A549 (cell line): ENCODE data around the gene DNM3. TPM values are rescaled to one million over a fixed set of nuclear protein-coding genes. Genes with fewer than 3 reads are reported as not detected.

Experiments
- ATAC-seq, 2 experiments: fragments of 200-7000 bp in 1 of 2; fragments of >200 bp in 1 of 2; cut with Nextera tagmentation in 1 of 2; cut with Tn5 transposase in 1 of 2; 3 replicates each; pipeline versions ENCODE4 v1.8.0 to v1.9.1; 2018 to 2020; ENCODE audit warnings: mild to moderate bottlenecking in 1 of 2, moderate library complexity in 1 of 2
- CTCF ChIA-PET: fragments of 300-600 bp; sonication (Branson Sonifier 250); formaldehyde crosslinking; extraction: SDS; loops from one replicate; lab custom pipeline; 2021; ENCODE audit warnings: antibody characterized with exemption, inconsistent platforms; lab: Yijun Ruan, JAX
- POLR2A ChIA-PET: fragments of 350-600 bp; formaldehyde crosslinking; extraction: SDS; loops from one replicate; lab custom pipeline; 2021; ENCODE audit warnings: antibody characterized with exemption, inconsistent platforms; lab: Yijun Ruan, JAX
- DNase-seq, 2 experiments: peaks; one replicate each; pipeline versions ENCODE4 v3.0.0 to v3.0.0-alpha.2; 2011 to 2016; ENCODE audit warnings: low read depth in 1 of 2, low spot score in 1 of 2
- FAIRE-seq: peaks from 2 replicates; lab custom pipeline; 2011; peaks lifted over from hg19 to GRCh38; lab: Jason Lieb, UNC
- H3K27ac ChIP-seq, 2 experiments: fragments of >200 bp; sonication (Bioruptor Twin); formaldehyde crosslinking; 3 replicates each; pipeline ENCODE4 v1.5.1; 2016 to 2017
- H3K4me1 ChIP-seq: fragments of >200 bp; sonication (Bioruptor Twin); formaldehyde crosslinking; 3 replicates; pipeline ENCODE4 v1.6.1; 2016
- H3K4me2 ChIP-seq: fragments of >200 bp; sonication (Bioruptor Twin); formaldehyde crosslinking; 3 replicates; pipeline ENCODE4 v1.6.1; 2016
- H3K4me3 ChIP-seq: fragments of >200 bp; sonication (Bioruptor Twin); formaldehyde crosslinking; 3 replicates; pipeline ENCODE4 v1.5.1; 2016
- H3K9me3 ChIP-seq: fragments of >200 bp; sonication (Bioruptor Twin); formaldehyde crosslinking; 3 replicates; pipeline ENCODE4 v1.6.1; 2016
- BCL3 ChIP-seq: fragments of >200 bp; sonication (Bioruptor Twin); formaldehyde crosslinking; IDR thresholded peaks from 3 replicates; pipeline ENCODE4 v1.6.1; 2016
- BHLHE40 ChIP-seq: IDR thresholded peaks from 2 replicates; pipeline ENCODE4 v1.6.1; 2012; ENCODE audit warnings: low read depth, low read length, inconsistent platforms
- CEBPB ChIP-seq, 2 experiments: fragments of >200 bp in 1 of 2; sonication (Bioruptor Twin) in 1 of 2; formaldehyde crosslinking in 1 of 2; IDR thresholded peaks; 2 replicates each; pipeline ENCODE4 v1.6.1; 2012 to 2016
- EHMT2 ChIP-seq: fragments of 200-600 bp; sonication (generic); IDR thresholded peaks from 2 replicates; pipeline ENCODE4 v1.6.1; 2016; ENCODE audit warnings: antibody characterized with exemption, low read depth, mild to moderate bottlenecking, moderate library complexity
- EP300 ChIP-seq, 2 experiments: fragments of >200 bp; sonication (Bioruptor Twin); formaldehyde crosslinking; IDR thresholded peaks; 2 replicates in 1 of 2; 3 replicates in 1 of 2; pipeline ENCODE4 v1.6.1; 2016 to 2017
- ESRRA ChIP-seq: fragments of 150-350 bp; IDR thresholded peaks from 2 replicates; pipeline ENCODE4 v1.6.1; 2014; ENCODE audit warnings: mild to moderate bottlenecking, low read length, borderline replicate concordance
- GATA3 ChIP-seq: IDR thresholded peaks from 2 replicates; pipeline ENCODE4 v1.6.1; 2012; ENCODE audit warnings: borderline replicate concordance
- HES2 ChIP-seq: fragments of >200 bp; sonication (Bioruptor Twin); formaldehyde crosslinking; IDR thresholded peaks from 2 replicates; pipeline ENCODE4 v1.6.1; 2016
- HMGXB4 ChIP-seq: fragments of 250-450 bp; sonication (Bioruptor Pico); IDR thresholded peaks from 2 replicates; pipeline ENCODE4 v1.5.0; 2021; ENCODE audit warnings: mild to moderate bottlenecking, moderate library complexity, borderline replicate concordance
- HOXA7 ChIP-seq: fragments of 250-450 bp; sonication (Bioruptor Pico); IDR thresholded peaks from 2 replicates; pipeline ENCODE4 v1.5.0; 2020; ENCODE audit warnings: mild to moderate bottlenecking, moderate library complexity
- JUN ChIP-seq, 2 experiments: fragments of >200 bp; sonication (Bioruptor Twin); formaldehyde crosslinking; IDR thresholded peaks; 2 replicates in 1 of 2; 3 replicates in 1 of 2; pipeline ENCODE4 v1.6.1; 2016 to 2017
- MYC ChIP-seq: IDR thresholded peaks from 2 replicates; pipeline ENCODE4 v1.6.1; 2012; ENCODE audit warnings: mild to moderate bottlenecking, inconsistent platforms, low read length, improper control_type of control experiment, borderline replicate concordance
- NR3C1 ChIP-seq: fragments of >200 bp; sonication (Bioruptor Twin); formaldehyde crosslinking; IDR thresholded peaks from 3 replicates; pipeline ENCODE4 v1.6.1; 2017
- RAD21 ChIP-seq, 2 experiments: fragments of >200 bp in 1 of 2; sonication (Bioruptor Twin) in 1 of 2; formaldehyde crosslinking in 1 of 2; IDR thresholded peaks in 1 of 2; conservative IDR thresholded peaks in 1 of 2; 2 replicates in 1 of 2; 3 replicates in 1 of 2; pipeline ENCODE4 v1.6.1; 2012 to 2018; ENCODE audit warnings: inconsistent platforms in 1 of 2
- RCOR1 ChIP-seq: fragments of 150-350 bp; IDR thresholded peaks from 2 replicates; pipeline ENCODE4 v1.6.1; 2014; ENCODE audit warnings: antibody characterized with exemption, low read length, low read depth
- REST ChIP-seq: fragments of 200-600 bp; sonication (generic); IDR thresholded peaks from 2 replicates; pipeline ENCODE4 v1.6.1; 2016; ENCODE audit warnings: antibody characterized with exemption, mild to moderate bottlenecking, moderate library complexity
- RFX5 ChIP-seq: fragments of 450-650 bp; IDR thresholded peaks from 2 replicates; pipeline ENCODE4 v1.7.1; 2014; ENCODE audit warnings: antibody characterized with exemption, mild to moderate bottlenecking, moderate library complexity
- SMC3 ChIP-seq: fragments of >200 bp; sonication (Bioruptor Twin); formaldehyde crosslinking; IDR thresholded peaks from 3 replicates; pipeline ENCODE4 v1.6.1; 2018; ENCODE audit warnings: inconsistent platforms
- SREBF2 ChIP-seq: fragments of 450-650 bp; IDR thresholded peaks from 2 replicates; pipeline ENCODE4 v1.6.1; 2014; ENCODE audit warnings: mild to moderate bottlenecking, moderate library complexity
- TP53 ChIP-seq: fragments of 250-450 bp; sonication (Bioruptor Pico); IDR thresholded peaks from 2 replicates; pipeline ENCODE4 v1.5.0; 2021; ENCODE audit warnings: mild to moderate bottlenecking, moderate library complexity
- ZNF302 ChIP-seq: fragments of 250-450 bp; sonication (Bioruptor Pico); IDR thresholded peaks from 2 replicates; pipeline ENCODE4 v1.9.0; 2021; ENCODE audit warnings: inconsistent platforms, mild to moderate bottlenecking, moderate library complexity
- WGBS: methylation state at CpG from one replicate; pipeline ENCODE4 v1.1.6; 2017; ENCODE audit errors: missing lambda C conversion rate; 5-methylcytosine and 5-hydroxymethylcytosine counted together
- polyA plus RNA-seq, 4 experiments: library from polyadenylated mRNA; depleted of rRNA in 3 of 4; stranded (reverse); fragments of >200 nt; fragmentation: RNase III in 1 of 4; extraction: RNeasy Plus Mini Kit Qiagen cat#74134 plus additional on column Dnase treatment in 1 of 4; gene quantifications; 2 replicates in 3 of 4; 3 replicates in 1 of 4; pipeline ENCODE4 v1.2.3, GENCODE V29; 2011 to 2017

DNM3 gene
- polyA plus RNA-seq, 2 of the 4 experiments (the other 2 are of a cell fraction): 0.57 to 1.5 TPM

- TF ChIP-seq REST (no peak), NR3C1 (no peak), GATA3 (no peak), HES2 (no peak)
- TF ChIP-seq, all 56 proteins: peak for 0
These were observed 122.5 kb downstream of the DNM3 start (continued) for GRCh38 chr1:171963762-171964161.

- CTCF ChIA-PET: interaction anchor here (0.8 to 4.9 kb wide), 2 partner anchors 19 to 72 kb away, joined by 3 to 32 read pairs; no protein-coding TSS in a partner anchor
- WGBS: 66% methylated on average over 2 of the region's 2 CpGs
- POLR2A ChIA-PET: no interaction called here
- Histone ChIP-seq H3K27ac (no peak overlapping the region), H3K9me3 (no peaks in the 10 kb centered on the region), H3K4me3 (no peak overlapping the region), H3K4me2 (no peak overlapping the region), H3K4me1 (no peaks in the 10 kb centered on the region)
- FAIRE-seq: no peak
- DNase-seq: no peak
- no peak for ATAC-seq
- TF ChIP-seq ZNF302 (CRISPR knock-in tag) (no peak), ESRRA (no peak), MYC (no peak), SMC3 (no peak), EHMT2 (no peak), RCOR1 (no peak), BCL3 (no peak), TP53 (CRISPR knock-in tag) (no peak), JUN (IDR thresholded peaks at IDR 0.05) (no peak)
These were observed 124.5 kb downstream of the DNM3 start for GRCh38 chr1:171965777-171966176.

- no peak overlapping the region for H3K4me3 ChIP-seq
- POLR2A ChIA-PET: no interaction called here
- no peak overlapping the region for H3K27ac ChIP-seq
- no peaks in the 10 kb centered on the region for H3K4me1 ChIP-seq
- no peak for FAIRE-seq
- DNase-seq: peak in 1 of 2 experiments; percentile 4
- CTCF ChIA-PET: interaction anchor here (0.7 to 4.9 kb wide), 2 partner anchors 18 to 95 kb away, joined by 3 to 32 read pairs; no protein-coding TSS in a partner anchor
- no peaks in the 10 kb centered on the region for H3K9me3 ChIP-seq
- H3K4me2 ChIP-seq: no peak overlapping the region
- ATAC-seq: no peak
- WGBS: 66% methylated on average over 3 of the region's 3 CpGs
- TF ChIP-seq ZNF302 (CRISPR knock-in tag): no peak
- TF ChIP-seq, all 56 proteins: peak for 0
These were observed 125.3 kb downstream of the DNM3 start for GRCh38 chr1:171966426-171967220.

- Histone ChIP-seq H3K4me2 (no peak overlapping the region), H3K9me3 (no peaks in the 10 kb centered on the region), H3K4me1 (no peaks in the 10 kb centered on the region), H3K4me3 (no peak overlapping the region), H3K27ac (no peak overlapping the region)
- POLR2A ChIA-PET: no interaction called here
- ATAC-seq: no peak
- CTCF ChIA-PET: interaction anchor here (0.7 to 4.9 kb wide), 3 partner anchors 13 to 209 kb away, joined by 3 to 32 read pairs (median 3); no protein-coding TSS in a partner anchor
- FAIRE-seq: no peak
- DNase-seq: no peak
- WGBS: 9% methylated on average over 2 of the region's 2 CpGs
- TF ChIP-seq HMGXB4 (CRISPR knock-in tag) (no peak), RFX5 (no peak), SREBF2 (no peak), EP300 (IDR thresholded peaks at IDR 0.05) (no peak), RAD21 (conservative IDR thresholded peaks at IDR 0.05 in 1 of 2, IDR thresholded peaks at IDR 0.05 in 1 of 2) (no peak), BHLHE40 (no peak), CEBPB (IDR thresholded peaks at IDR 0.05) (no peak), HOXA7 (CRISPR knock-in tag) (no peak), SMC3 (no peak)
These were observed 127.9 kb downstream of the DNM3 start for GRCh38 chr1:171969226-171969625.
